Measurements from ENCODE around the gene HPD. TPM values are rescaled to one million over a fixed set of nuclear protein-coding genes. Genes with fewer than 3 reads are reported as not detected.

The HPD gene
- total RNA-seq, 2 donors from 2014 or later: 0.41 to 4.0 TPM

- no peak for DNase-seq (ENCODE audit: low spot score)
- H3K27ac ChIP-seq: peak overlapping the region; percentile 98 to 100
- intact Hi-C loops (cut with DNase I): loop anchor here (10.0 kb wide), 1 partner anchor 221 kb away; the partner anchor contains the start of gene KDM2B
- no peaks in the 10 kb centered on the region for H3K9me3 ChIP-seq
- peaks cover 13% of the 10 kb centered on the region for H3K4me1 ChIP-seq (replicated peaks)
- no peaks in the 10 kb centered on the region for H3K27me3 ChIP-seq (replicated peaks; ENCODE audit: insufficient read depth)
- peak in 1 of 4 experiments; percentile 5 for TF ChIP-seq CTCF (IDR thresholded peaks at IDR 0.05)
- no peak for TF ChIP-seq POLR2AphosphoS5 (IDR thresholded peaks at IDR 0.05)
- peak overlapping the region; percentile 59 to 84 for H3K4me3 ChIP-seq
- H3K36me3 ChIP-seq: peaks cover 3 to 10% of the 10 kb centered on the region in 2 donors
- under 1% methylated on average over 45 of the region's 45 CpGs for WGBS
Measured at GRCh38 chr12:121805171-121806008, 53.3 kb downstream of the HPD start.

- 0% methylated on average over 26 of the region's 63 CpGs for WGBS
- Histone ChIP-seq H3K4me1 (replicated peaks) (peaks cover 9% of the 10 kb centered on the region), H3K27ac (peak overlapping the region; percentile 98 to 100), H3K36me3 (peaks cover under 1 to 10% of the 10 kb centered on the region in 2 donors), H3K27me3 (replicated peaks; ENCODE audit: insufficient read depth) (no peaks in the 10 kb centered on the region), H3K9me3 (no peaks in the 10 kb centered on the region), H3K4me3 (peak overlapping the region; percentile 59 to 84)
- peak in 2 of 4 experiments; percentile 6 to 13 for TF ChIP-seq CTCF (IDR thresholded peaks at IDR 0.05)
- no peak for TF ChIP-seq POLR2A (IDR thresholded peaks at IDR 0.05)
- intact Hi-C loops (cut with DNase I): loop anchor here (10.0 kb wide), 1 partner anchor 220 kb away; the partner anchor contains the start of gene KDM2B
- no peak for DNase-seq (ENCODE audit: low spot score)
Measured at GRCh38 chr12:121804417-121805111, 54.1 kb downstream of the HPD start.

GRCh38 chr12:121803861-121804416 lies 54.7 kb downstream of the HPD start, which contains the start of gene SETD1B:
SETD1B (plus strand) TSS chr12:121804009; CDS start chr12:121804738, 729 bp downstream.
- H3K27me3 ChIP-seq (replicated peaks; ENCODE audit: insufficient read depth): no peaks in the 10 kb centered on the region
- intact Hi-C loops (cut with DNase I): loop anchor here (10.0 kb wide), 1 partner anchor 219 kb away; the partner anchor contains the start of gene KDM2B
- H3K9me3 ChIP-seq: no peaks in the 10 kb centered on the region
- TF ChIP-seq POLR2AphosphoS5 (IDR thresholded peaks at IDR 0.05): no peak
- no peak for TF ChIP-seq CTCF (IDR thresholded peaks at IDR 0.05)
- TF ChIP-seq POLR2A (IDR thresholded peaks at IDR 0.05): peak; percentile 17
- H3K4me3 ChIP-seq: peak within 1 kb of the TSS; percentile 59 to 84
- H3K36me3 ChIP-seq: peaks cover 0 to 10% of the 10 kb centered on the region in 2 donors
- under 1% methylated on average over 14 of the region's 74 CpGs for WGBS
- no peak for DNase-seq (ENCODE audit: low spot score)
- H3K27ac ChIP-seq: peak within 1 kb of the TSS; percentile 98 to 100
- peaks cover 11% of the 10 kb centered on the region for H3K4me1 ChIP-seq (replicated peaks)

GRCh38 chr12:121802843-121803698 lies 55.6 kb downstream of the HPD start:
- WGBS: 2% methylated on average over 65 of the region's 65 CpGs
- no peak for TF ChIP-seq CTCF (IDR thresholded peaks at IDR 0.05)
- TF ChIP-seq POLR2AphosphoS5 (IDR thresholded peaks at IDR 0.05): peak; percentile 97
- peak; percentile 94 for TF ChIP-seq POLR2A (IDR thresholded peaks at IDR 0.05)
- Histone ChIP-seq H3K4me1 (replicated peaks) (peaks cover 20% of the 10 kb centered on the region), H3K36me3 (peaks cover 0 to 4% of the 10 kb centered on the region in 2 donors), H3K9me3 (no peaks in the 10 kb centered on the region), H3K27ac (peak overlapping the region; percentile 98 to 100), H3K4me3 (peak overlapping the region; percentile 59 to 84), H3K27me3 (replicated peaks; ENCODE audit: insufficient read depth) (no peaks in the 10 kb centered on the region)
- intact Hi-C loops (cut with DNase I): loop anchor here (10.0 kb wide), 1 partner anchor 218 kb away; the partner anchor contains the start of gene KDM2B
- peak; percentile 94 for DNase-seq (ENCODE audit: low spot score)

All from prostate gland (tissue), 2 donors.